Gastrocnemius medialis (tissue), 4 donors: Measurements from ENCODE around the gene KRT23. TPM values are rescaled to one million over a fixed set of nuclear protein-coding genes. Genes with fewer than 3 reads are reported as not detected.

Experiments used
- ATAC-seq, 2 donors: fragments of 150-250 bp; one replicate each; pipeline ENCODE4 v1.9.1; 2016
- DNase-seq, 2 donors: peaks; one replicate each; pipeline ENCODE4 v3.0.0-alpha.2; 2019
- H3K27ac ChIP-seq, 4 donors: fragments of 200-600 bp; sonication (generic); 1 replicate in 1 of 4; 2 replicates in 3 of 4; pipeline ENCODE4 v1.5.1; 2016 to 2018; ENCODE audit warnings: mild to moderate bottlenecking in 2 of 4, moderate library complexity in 1 of 4
- H3K27me3 ChIP-seq, 3 donors: fragments of 200-600 bp; sonication (generic) in 2 of 3; 1 replicate in 1 of 3; 2 replicates in 2 of 3; pipeline versions ENCODE4 v1.5.1 to v1.6.0; 2016 to 2019; ENCODE audit warnings: mild to moderate bottlenecking in 1 of 3, moderate library complexity in 1 of 3
- H3K36me3 ChIP-seq, 2 donors: fragments of 200-600 bp; sonication (generic) in 1 of 2; one replicate each; pipeline ENCODE4 v1.5.1; 2017 to 2018
- H3K4me1 ChIP-seq, 2 donors: fragments of 200-600 bp; sonication (generic) in 1 of 2; one replicate each; pipeline ENCODE4 v1.5.1; 2016 to 2017; ENCODE audit warnings: mild to moderate bottlenecking in 2 of 2
- H3K4me3 ChIP-seq, 4 donors: fragments of 200-600 bp; sonication (generic) in 3 of 4; 1 replicate in 1 of 4; 2 replicates in 3 of 4; pipeline ENCODE4 v1.5.1; 2016 to 2019; ENCODE audit warnings: mild to moderate bottlenecking in 2 of 4
- H3K9me3 ChIP-seq, 3 donors: fragments of 200-600 bp; sonication (generic) in 2 of 3; 1 replicate in 1 of 3; 2 replicates in 2 of 3; pipeline ENCODE4 v1.5.1; 2016 to 2019
- POLR2A ChIP-seq, 2 donors: fragments of 450-650 bp; IDR thresholded peaks; one replicate each; pipeline ENCODE4 v1.6.1; 2017; ENCODE audit warnings: antibody characterized with exemption in 2 of 2, mild to moderate bottlenecking in 2 of 2, moderate library complexity in 2 of 2
- in situ Hi-C, 4 donors: fragments of 200-750 bp; cut with MboI; loops; one replicate each; pipeline versions ENCODE4 v1.15.0 to v1.8.0; 2017; ENCODE audit warnings: low sequenced_read_pairs in 4 of 4
- intact Hi-C: fragments of 100-400 bp; cut with DNase I; formaldehyde crosslinking; loops from one replicate; pipeline ENCODE4 v1.15.1; 2023; ENCODE audit warnings: low total_unique reads
- total RNA-seq, 4 donors: library from RNA; depleted of rRNA; stranded (reverse); fragments of >200 nt; gene quantifications; one replicate each; pipeline versions ENCODE4 v1.1.0 to v1.2.3, GENCODE V29; 2016
- TF ChIP-seq, protein P1 (sequence below), 5 experiments: fragments of 450-650 bp in 3 of 5; fragments of 200-600 bp in 2 of 5; sonication (generic) in 2 of 5; IDR thresholded peaks in 4 of 5; conservative IDR thresholded peaks in 1 of 5; 1 replicate in 4 of 5; 2 replicates in 1 of 5; pipeline ENCODE4 v1.5.1; 2016 to 2019; ENCODE audit warnings: antibody characterized with exemption in 5 of 5, mild to moderate bottlenecking in 3 of 5, moderate library complexity in 3 of 5

Gene KRT23
- total RNA-seq, 4 donors from 2014 or later, result 0.42 TPM; not detected in 3

DNA sequence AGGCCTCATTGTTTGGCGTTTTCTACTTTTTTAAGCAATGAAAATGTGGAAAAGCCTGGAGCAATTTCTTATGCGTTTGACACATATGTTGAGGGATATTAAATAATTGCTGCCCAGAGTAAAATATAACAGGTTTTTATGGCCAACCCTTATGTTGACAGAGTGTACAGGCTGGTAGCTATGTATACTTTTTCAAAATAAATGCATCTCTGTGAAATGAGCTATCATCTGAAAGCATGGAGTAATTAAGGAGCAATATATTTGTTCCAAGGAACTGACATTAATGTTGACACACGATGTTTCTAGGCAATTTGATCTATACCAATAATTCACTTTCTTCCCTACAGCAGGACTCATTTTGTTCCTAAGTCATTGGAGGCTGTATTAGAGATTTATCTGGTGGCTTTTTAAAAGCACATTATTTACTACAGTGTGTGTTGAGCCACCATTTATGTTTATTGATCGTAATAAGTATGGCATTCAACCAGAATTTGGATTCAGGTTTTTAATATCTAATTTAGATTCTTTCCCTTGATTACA, 40.5 kb downstream of the KRT23 start:
- DNase-seq (no peak), ATAC-seq (no peak)
- H3K27ac ChIP-seq, result no peak overlapping the region
- in situ Hi-C loops, result loop anchor here in 1 of 4 donors (25.0 kb wide), 1 partner anchor 665 kb away; the partner anchor contains the start of gene KRT9
- H3K9me3 ChIP-seq, result no peaks in the 10 kb centered on the region
- no peak overlapping the region for H3K4me3 ChIP-seq
- TF ChIP-seq, protein P1, sequence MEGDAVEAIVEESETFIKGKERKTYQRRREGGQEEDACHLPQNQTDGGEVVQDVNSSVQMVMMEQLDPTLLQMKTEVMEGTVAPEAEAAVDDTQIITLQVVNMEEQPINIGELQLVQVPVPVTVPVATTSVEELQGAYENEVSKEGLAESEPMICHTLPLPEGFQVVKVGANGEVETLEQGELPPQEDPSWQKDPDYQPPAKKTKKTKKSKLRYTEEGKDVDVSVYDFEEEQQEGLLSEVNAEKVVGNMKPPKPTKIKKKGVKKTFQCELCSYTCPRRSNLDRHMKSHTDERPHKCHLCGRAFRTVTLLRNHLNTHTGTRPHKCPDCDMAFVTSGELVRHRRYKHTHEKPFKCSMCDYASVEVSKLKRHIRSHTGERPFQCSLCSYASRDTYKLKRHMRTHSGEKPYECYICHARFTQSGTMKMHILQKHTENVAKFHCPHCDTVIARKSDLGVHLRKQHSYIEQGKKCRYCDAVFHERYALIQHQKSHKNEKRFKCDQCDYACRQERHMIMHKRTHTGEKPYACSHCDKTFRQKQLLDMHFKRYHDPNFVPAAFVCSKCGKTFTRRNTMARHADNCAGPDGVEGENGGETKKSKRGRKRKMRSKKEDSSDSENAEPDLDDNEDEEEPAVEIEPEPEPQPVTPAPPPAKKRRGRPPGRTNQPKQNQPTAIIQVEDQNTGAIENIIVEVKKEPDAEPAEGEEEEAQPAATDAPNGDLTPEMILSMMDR (IDR thresholded peaks at IDR 0.05 in 4 of 5, conservative IDR thresholded peaks at IDR 0.05 in 1 of 5), result no peak
- no peak for TF ChIP-seq POLR2A (IDR thresholded peaks at IDR 0.05)
- intact Hi-C loops, result no loop called here
- no peaks in the 10 kb centered on the region for H3K36me3 ChIP-seq
- peaks cover 0 to 7% (median 6%) of the 10 kb centered on the region in 3 donors for H3K27me3 ChIP-seq
- H3K4me1 ChIP-seq, result no peaks in the 10 kb centered on the region

- peaks cover 0 to 10% (median 7%) of the 10 kb centered on the region in 3 donors for H3K27me3 ChIP-seq
- ATAC-seq (no peak), DNase-seq (no peak)
- no peaks in the 10 kb centered on the region for H3K36me3 ChIP-seq
- no peak for TF ChIP-seq POLR2A (IDR thresholded peaks at IDR 0.05)
- TF ChIP-seq, protein P1 (IDR thresholded peaks at IDR 0.05 in 4 of 5, conservative IDR thresholded peaks at IDR 0.05 in 1 of 5), result no peak
- in situ Hi-C loops (loop anchor here in 1 of 4 donors (25.0 kb wide), 1 partner anchor 667 kb away; the partner anchor contains the start of gene KRT9), intact Hi-C loops (no loop called here)
- no peak overlapping the region for H3K27ac ChIP-seq
- no peaks in the 10 kb centered on the region for H3K9me3 ChIP-seq
- H3K4me1 ChIP-seq, result no peaks in the 10 kb centered on the region
- no peak overlapping the region for H3K4me3 ChIP-seq
Observed at GRCh38 chr17:40895106-40895730, 42.2 kb downstream of the KRT23 start.

DNA sequence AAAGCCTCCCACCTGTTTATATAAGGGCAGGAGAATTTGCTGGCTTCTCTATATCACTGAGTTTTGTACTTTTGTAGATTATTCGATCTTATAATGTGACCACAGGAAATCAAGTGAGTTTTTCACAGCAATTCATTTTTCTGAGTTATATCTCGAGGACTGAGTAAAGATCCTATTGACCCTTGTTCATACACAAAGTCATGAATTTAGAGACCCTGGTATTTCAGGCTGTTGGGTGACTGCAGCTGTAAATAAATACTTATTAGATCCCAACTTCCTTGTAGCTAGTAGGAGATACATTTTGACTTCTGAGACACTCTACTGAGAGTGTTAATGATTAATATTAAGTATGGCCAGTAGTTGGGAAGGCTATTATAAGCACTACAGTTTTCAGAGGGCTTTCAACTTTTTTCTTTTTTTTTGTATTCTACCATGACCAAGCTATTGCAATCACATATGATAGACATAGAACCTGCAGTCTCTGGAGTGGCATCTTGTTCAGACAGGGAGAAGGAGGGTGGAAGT, 49.2 kb downstream of the KRT23 start:
- Histone ChIP-seq H3K4me3 (no peak overlapping the region), H3K36me3 (no peaks in the 10 kb centered on the region), H3K9me3 (no peaks in the 10 kb centered on the region), H3K27me3 (peaks cover 10 to 22% (median 16%) of the 10 kb centered on the region in 3 donors), H3K4me1 (no peaks in the 10 kb centered on the region), H3K27ac (no peak overlapping the region)
- intact Hi-C loops (no loop called here), in situ Hi-C loops (loop anchor here in 1 of 4 donors (25.0 kb wide), 1 partner anchor 674 kb away; the partner anchor contains the start of gene KRT9)
- no peak for TF ChIP-seq POLR2A (IDR thresholded peaks at IDR 0.05)
- TF ChIP-seq, protein P1 (IDR thresholded peaks at IDR 0.05 in 4 of 5, conservative IDR thresholded peaks at IDR 0.05 in 1 of 5), result no peak
- DNase-seq (no peak), ATAC-seq (no peak)

DNA sequence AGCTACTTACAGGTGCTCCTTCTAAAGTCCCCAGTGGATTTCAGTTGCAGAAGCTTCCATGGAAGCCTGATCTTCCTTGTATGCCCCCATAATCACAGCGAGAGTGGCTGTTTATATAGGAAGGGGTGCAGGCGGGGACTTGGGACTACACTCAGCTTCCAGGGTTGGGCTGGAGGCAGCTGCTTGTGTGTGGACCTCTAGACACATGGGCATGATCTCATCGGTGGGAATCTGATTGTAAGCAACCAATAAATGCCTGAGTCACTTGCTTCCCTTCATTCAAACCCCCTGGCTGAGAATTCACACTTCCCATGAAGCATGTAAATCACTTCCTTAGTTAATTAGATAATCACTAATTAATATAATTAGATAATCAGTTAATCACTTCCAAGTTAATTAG, 51.4 kb downstream of the KRT23 start:
- DNase-seq, result no peak
- Histone ChIP-seq H3K4me1 (no peaks in the 10 kb centered on the region), H3K9me3 (no peaks in the 10 kb centered on the region), H3K27ac (no peak overlapping the region), H3K27me3 (peaks cover 10 to 18% (median 12%) of the 10 kb centered on the region in 3 donors), H3K4me3 (no peak overlapping the region), H3K36me3 (no peaks in the 10 kb centered on the region)
- no peak for ATAC-seq
- in situ Hi-C loops, result loop anchor here in 1 of 4 donors (25.0 kb wide), 1 partner anchor 676 kb away; the partner anchor contains the start of gene KRT9
- no peak for TF ChIP-seq POLR2A (IDR thresholded peaks at IDR 0.05)
- TF ChIP-seq, protein P1 (IDR thresholded peaks at IDR 0.05 in 4 of 5, conservative IDR thresholded peaks at IDR 0.05 in 1 of 5), result no peak
- intact Hi-C loops, result no loop called here
